NCI-H510A (cell line): Measurements from ENCODE around the gene LAMA2.

ENCODE experiments used
- DNase-seq: peaks from one replicate; lab custom pipeline; 2025; lab: John Stamatoyannopoulos, UW

LAMA2 gene, protein sequence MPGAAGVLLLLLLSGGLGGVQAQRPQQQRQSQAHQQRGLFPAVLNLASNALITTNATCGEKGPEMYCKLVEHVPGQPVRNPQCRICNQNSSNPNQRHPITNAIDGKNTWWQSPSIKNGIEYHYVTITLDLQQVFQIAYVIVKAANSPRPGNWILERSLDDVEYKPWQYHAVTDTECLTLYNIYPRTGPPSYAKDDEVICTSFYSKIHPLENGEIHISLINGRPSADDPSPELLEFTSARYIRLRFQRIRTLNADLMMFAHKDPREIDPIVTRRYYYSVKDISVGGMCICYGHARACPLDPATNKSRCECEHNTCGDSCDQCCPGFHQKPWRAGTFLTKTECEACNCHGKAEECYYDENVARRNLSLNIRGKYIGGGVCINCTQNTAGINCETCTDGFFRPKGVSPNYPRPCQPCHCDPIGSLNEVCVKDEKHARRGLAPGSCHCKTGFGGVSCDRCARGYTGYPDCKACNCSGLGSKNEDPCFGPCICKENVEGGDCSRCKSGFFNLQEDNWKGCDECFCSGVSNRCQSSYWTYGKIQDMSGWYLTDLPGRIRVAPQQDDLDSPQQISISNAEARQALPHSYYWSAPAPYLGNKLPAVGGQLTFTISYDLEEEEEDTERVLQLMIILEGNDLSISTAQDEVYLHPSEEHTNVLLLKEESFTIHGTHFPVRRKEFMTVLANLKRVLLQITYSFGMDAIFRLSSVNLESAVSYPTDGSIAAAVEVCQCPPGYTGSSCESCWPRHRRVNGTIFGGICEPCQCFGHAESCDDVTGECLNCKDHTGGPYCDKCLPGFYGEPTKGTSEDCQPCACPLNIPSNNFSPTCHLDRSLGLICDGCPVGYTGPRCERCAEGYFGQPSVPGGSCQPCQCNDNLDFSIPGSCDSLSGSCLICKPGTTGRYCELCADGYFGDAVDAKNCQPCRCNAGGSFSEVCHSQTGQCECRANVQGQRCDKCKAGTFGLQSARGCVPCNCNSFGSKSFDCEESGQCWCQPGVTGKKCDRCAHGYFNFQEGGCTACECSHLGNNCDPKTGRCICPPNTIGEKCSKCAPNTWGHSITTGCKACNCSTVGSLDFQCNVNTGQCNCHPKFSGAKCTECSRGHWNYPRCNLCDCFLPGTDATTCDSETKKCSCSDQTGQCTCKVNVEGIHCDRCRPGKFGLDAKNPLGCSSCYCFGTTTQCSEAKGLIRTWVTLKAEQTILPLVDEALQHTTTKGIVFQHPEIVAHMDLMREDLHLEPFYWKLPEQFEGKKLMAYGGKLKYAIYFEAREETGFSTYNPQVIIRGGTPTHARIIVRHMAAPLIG (N-terminal part only)

DNA sequence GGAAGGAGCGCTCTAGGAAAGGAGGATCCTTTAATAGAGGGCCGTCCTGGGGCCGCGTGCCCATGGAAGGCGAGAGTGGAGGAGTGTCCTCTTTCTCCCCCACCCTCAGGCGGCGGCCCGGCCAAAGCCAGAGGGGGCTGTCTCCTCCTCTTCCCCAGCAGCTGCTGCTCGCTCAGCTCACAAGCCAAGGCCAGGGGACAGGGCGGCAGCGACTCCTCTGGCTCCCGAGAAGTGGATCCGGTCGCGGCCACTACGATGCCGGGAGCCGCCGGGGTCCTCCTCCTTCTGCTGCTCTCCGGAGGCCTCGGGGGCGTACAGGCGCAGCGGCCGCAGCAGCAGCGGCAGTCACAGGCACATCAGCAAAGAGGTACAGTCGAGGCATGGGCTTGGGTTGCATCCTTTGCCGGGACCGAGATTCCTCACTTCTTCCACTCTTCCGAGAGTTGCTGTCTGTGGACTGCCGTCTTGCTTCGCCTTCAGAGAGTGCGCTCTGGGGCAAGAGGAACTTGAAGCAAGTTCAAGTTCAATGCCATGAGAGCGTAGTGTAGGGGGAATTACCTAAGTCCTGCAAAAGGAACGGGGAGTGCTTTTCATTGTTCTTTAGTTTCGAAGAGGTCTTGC, at the start of gene LAMA2:
Gene LAMA2 (plus strand): TSS at position 148 of the 621 bp plus-strand sequence. CDS start 108 bp downstream, at position 256.
- DNase-seq: peak; percentile 15

- DNase-seq: no peak
Measured at GRCh38 chr6:128836761-128837160, 46.2 kb upstream of the LAMA2 start.

- no peak for DNase-seq
Measured at GRCh38 chr6:128841518-128841917, 41.4 kb upstream of the LAMA2 start.

DNA sequence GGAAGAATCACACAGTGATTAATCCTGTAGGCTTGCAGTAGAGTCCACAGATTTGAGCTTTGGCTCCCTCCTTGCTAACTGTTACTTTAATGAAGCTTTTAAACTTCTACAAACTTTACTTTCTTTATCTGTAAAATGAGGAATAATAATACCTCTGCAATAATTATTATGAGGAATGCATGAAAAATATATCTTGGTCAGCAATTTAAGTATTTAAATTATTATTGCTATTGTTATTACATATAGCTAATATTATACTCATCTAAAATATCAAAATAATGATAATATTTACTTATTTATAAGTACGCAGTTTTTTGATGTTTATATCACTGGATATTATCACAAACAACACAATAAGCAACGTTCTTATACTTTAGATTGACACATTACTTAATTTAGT, 38.3 kb upstream of the LAMA2 start:
- DNase-seq: no peak

DNA sequence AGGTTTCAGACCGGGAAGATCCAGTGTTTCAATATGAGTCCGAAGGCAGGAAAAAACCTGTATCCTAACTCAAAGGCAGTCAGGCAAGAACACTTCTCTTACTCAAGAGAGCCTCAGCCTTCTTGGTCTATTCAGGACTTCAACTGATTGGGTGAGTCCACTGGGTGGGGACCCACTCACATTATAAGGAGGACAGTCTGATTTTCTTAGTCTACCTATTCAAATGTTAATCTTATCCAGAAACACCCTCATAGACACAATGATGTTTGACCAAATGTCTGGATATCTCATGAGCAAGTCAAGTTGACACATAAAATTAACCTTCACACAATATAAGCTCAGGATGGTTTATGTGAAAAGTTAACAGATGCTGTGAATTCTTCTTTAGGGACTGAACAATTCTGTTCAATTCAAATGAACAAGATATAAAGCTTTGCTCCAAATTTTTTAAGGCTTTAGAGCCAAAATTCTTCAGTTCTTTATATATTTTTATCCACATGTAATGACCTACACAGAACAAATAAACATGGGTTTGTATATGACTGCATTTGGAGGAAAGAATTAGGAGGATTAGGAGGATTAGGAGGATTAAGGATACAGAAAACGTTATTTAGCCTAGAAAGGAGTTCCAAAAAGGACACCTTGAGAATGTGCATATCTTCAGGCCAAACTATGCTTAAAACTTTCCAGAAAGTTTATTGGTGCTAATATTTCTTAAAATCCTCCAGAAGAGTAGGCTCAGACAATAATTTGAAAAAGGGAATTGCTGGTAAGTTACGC, 35.3 kb upstream of the LAMA2 start:
- no peak for DNase-seq

- DNase-seq: no peak
Measured at GRCh38 chr6:128848212-128848935, 34.6 kb upstream of the LAMA2 start.

- no peak for DNase-seq
Measured at GRCh38 chr6:128855581-128856085, 27.3 kb upstream of the LAMA2 start.

DNA sequence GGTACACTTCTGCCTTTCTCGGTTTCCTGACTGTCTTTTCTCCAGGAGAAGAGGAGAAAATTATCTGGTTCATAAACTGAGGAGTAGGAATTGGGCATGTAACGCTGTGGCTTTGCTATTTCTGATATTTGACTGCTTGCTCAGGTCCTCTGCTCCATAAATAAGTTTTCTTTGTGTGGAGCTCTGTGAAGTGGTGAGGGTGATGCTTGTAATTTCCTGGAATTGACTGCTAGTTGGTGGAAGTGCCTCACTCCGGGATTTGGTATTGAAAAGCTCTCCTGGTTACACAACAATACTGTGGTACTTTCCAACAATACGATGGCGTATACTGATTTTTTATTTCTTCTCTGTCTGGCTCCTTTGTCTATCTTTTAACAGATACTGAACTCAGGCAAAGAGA, 25.1 kb upstream of the LAMA2 start:
- no peak for DNase-seq

- no peak for DNase-seq
Measured at GRCh38 chr6:128860782-128861181, 22.2 kb upstream of the LAMA2 start.

GRCh38 chr6:128863983-128864382, 19.0 kb upstream of the LAMA2 start:
- DNase-seq: no peak

DNA sequence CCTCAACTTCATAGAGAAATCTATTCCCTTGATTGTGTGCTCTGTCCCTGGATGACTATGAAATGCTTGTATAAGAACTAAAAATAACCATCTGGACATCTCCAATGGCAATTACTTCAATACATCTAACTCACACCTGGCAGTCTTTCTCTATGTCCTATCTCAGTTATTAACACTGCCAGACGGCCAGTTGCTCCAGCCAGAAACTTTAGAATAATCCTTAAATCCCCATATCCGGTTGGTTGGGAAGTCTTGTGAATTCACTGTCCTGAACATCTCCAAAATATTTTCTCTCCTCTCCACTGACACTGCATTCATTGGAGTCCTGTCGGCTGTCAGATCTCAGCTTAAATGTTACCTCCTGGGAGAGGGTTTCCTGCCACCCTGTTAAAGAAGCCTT, 12.2 kb upstream of the LAMA2 start:
- no peak for DNase-seq

GRCh38 chr6:128874863-128875262, 8.1 kb upstream of the LAMA2 start:
- DNase-seq: no peak

GRCh38 chr6:128882560-128882959, 378 bp upstream of the LAMA2 start:
- DNase-seq: no peak

DNA sequence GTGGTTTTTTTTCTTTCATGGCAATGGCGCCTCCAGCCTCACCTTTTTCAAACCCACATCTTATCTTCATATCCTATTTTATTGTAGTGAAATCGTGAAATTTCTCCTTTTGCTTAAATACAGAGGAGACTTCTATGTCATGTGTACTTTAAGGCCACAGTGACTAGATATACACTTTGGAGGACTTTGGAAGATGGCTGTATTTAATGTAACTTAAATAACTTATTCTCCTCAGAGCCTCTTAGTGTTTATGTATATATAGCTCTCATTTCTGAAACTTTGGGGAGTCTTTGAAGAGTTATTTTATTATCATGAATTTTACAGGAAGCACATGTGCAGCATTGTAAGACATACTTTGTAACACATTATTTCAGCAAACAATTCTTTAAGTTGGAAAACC, 968 bp downstream of the LAMA2 start:
- DNase-seq: no peak

- no peak for DNase-seq
Measured at GRCh38 chr6:128885381-128885780, 2.4 kb downstream of the LAMA2 start.

- DNase-seq: no peak
Measured at GRCh38 chr6:128886706-128887105, 3.8 kb downstream of the LAMA2 start.

GRCh38 chr6:128888444-128889175, 5.7 kb downstream of the LAMA2 start:
- no peak for DNase-seq

DNA sequence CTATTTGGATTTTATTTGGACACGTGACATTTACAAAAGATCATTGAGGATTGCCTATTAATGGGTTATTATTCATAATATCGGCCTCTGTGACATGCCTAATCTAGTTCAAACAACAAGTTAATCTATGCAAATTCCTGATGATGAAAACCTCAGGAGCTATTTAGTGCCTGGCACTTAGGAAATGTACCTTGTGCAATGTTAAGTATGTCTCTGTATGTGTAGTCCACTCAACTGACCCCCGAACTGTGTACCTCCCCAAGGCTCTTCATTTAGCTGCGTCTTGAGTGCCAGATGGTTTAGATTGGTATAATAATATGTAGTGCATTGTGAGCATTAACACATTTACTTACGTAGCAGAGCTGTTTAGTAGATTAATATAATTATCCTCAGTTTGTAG, 6.9 kb downstream of the LAMA2 start:
- no peak for DNase-seq

DNA sequence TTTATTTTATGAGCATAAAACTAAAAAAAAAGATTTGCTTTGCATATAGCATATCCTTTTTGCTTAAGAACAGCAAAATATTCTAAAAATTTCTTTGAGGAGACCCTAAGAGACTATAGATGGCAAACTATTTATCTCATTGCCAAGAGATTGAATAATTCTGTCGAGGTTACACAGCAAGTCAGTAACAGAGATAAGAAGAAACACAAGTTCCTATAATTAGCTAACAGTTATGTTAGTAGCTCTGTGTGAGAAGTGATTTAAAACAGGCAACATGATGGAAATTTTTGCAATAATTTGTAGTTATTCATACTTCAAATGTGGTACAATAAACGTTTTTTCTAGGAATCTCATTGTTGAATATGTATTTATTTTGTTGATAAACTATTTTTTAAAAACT, 9.1 kb downstream of the LAMA2 start:
- DNase-seq: no peak
